Measurements from ENCODE around the gene SSBP4.

DNA sequence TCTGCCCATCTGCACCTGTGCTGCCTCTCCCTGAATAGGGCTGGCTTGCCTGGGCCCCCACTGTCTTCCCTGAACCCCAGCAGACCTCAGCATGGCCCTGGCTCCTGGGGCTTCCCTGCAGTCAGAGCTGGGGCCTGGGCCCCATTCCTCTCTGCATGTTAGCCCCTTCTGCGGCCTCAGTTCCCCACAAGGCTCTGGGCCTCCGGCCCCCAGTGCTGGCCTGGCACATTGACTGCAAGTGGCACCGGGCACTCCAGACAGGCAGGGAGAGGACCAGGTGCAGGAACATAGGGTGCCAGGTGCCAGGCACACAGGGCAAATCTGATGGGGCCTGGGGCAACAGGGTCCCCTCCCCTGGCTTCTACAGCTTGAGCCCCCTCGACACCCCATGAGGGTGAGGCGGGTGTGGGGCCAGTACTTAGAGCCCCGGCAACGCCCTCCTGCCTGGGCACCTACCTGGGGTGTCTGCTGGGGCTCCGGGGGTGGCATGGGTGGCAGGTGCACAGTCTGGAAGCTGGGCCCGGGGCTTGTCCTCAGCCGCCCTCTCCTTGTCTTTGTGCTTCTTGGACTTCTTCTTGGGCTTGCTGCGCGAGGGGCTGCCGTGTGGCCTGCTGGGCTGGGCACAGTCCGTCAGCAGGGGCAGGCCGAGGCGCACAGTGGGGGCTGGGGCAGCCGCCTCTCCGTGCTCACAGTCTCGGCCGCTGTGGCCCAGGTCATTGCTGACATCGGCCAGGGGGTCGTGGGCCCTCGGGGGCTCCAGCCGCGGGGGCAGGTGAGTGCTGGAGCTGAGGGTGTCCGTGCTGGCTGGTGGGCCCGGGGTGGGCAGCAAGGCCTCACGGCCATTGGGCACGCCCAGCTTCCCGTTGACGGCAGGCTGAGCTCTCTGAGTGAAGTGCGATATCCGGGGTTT, 31.1 kb downstream of the SSBP4 start:
- TF ChIP-seq, protein P1, sequence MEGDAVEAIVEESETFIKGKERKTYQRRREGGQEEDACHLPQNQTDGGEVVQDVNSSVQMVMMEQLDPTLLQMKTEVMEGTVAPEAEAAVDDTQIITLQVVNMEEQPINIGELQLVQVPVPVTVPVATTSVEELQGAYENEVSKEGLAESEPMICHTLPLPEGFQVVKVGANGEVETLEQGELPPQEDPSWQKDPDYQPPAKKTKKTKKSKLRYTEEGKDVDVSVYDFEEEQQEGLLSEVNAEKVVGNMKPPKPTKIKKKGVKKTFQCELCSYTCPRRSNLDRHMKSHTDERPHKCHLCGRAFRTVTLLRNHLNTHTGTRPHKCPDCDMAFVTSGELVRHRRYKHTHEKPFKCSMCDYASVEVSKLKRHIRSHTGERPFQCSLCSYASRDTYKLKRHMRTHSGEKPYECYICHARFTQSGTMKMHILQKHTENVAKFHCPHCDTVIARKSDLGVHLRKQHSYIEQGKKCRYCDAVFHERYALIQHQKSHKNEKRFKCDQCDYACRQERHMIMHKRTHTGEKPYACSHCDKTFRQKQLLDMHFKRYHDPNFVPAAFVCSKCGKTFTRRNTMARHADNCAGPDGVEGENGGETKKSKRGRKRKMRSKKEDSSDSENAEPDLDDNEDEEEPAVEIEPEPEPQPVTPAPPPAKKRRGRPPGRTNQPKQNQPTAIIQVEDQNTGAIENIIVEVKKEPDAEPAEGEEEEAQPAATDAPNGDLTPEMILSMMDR (IDR thresholded peaks at IDR 0.05), result no peak
- TF ChIP-seq EZH2 (IDR thresholded peaks at IDR 0.05; ENCODE audit: borderline replicate concordance, insufficient read depth, low read depth, low read length, poor library complexity, severe bottlenecking), result no peak
